ENCODE results near the gene TRIM27. TPM values are rescaled to one million over a fixed set of nuclear protein-coding genes. Genes with fewer than 3 reads are reported as not detected.

Gene TRIM27
- total RNA-seq, 1 experiment from 2014 or later, result 47.6 TPM

GRCh38 chr6:28948782-28949486 lies 25.1 kb upstream of the TRIM27 start:
- TSS peak; percentile 95 for BruUV-seq (replicated peaks)
- Mint-ChIP-seq H3K4me1 (ENCODE audit: low read depth, unreplicated experiment) (peaks cover 42% of the 10 kb centered on the region), H3K36me3 (ENCODE audit: insufficient read depth, unreplicated experiment) (peaks cover 59% of the 10 kb centered on the region), H3K4me3 (ENCODE audit: unreplicated experiment) (no peak overlapping the region), H3K27ac (ENCODE audit: unreplicated experiment) (peak overlapping the region; percentile 37), H3K27me3 (ENCODE audit: insufficient read depth, unreplicated experiment) (peaks cover 3% of the 10 kb centered on the region), H3K9me3 (ENCODE audit: unreplicated experiment) (no peaks in the 10 kb centered on the region)
- H3K4me1 ChIP-seq, result peaks cover 23% of the 10 kb centered on the region
- intact Hi-C loops (cut with micrococcal nuclease; ENCODE audit: unreplicated experiment), result loop anchor here (1.0 kb wide), 1 partner anchor 32 kb away; no protein-coding TSS in a partner anchor
- no peak overlapping the region for H3K4me3 ChIP-seq (ENCODE audit: low read depth, low read length)
- CTCF ChIA-PET, result no interaction called here
- H3K36me3 ChIP-seq (ENCODE audit: control insufficient read depth, insufficient read depth, low read length), result no peaks in the 10 kb centered on the region; the same call in 1 of the 2 replicates
- TF ChIP-seq CTCF (IDR thresholded peaks at IDR 0.05; ENCODE audit: insufficient read depth in 1 of 2, low read depth in 1 of 2, low read length in 1 of 2, severe bottlenecking in 1 of 2, unreplicated experiment in 1 of 2), result no peak
- H3K27me3 ChIP-seq (replicated peaks; ENCODE audit: control insufficient read depth, insufficient read depth, low read length), result no peaks in the 10 kb centered on the region
- no peaks in the 10 kb centered on the region for H3K9me3 ChIP-seq
- no peak for DNase-seq
- POLR2A ChIA-PET, result interaction anchor here (0.7 kb wide), 1 partner anchor 1476 kb away, joined by 4 read pairs; the partner anchor contains the start of gene ZNF184

GRCh38 chr6:28947831-28948270 lies 24.1 kb upstream of the TRIM27 start:
- intact Hi-C loops (cut with micrococcal nuclease; ENCODE audit: unreplicated experiment), result loop anchor here (1.0 kb wide), 1 partner anchor 33 kb away; no protein-coding TSS in a partner anchor
- DNase-seq, result peak; percentile 69 to 85
- Histone ChIP-seq H3K36me3 (ENCODE audit: control insufficient read depth, insufficient read depth, low read length) (no peaks in the 10 kb centered on the region; the same call in 1 of the 2 replicates), H3K4me1 (peaks cover 23% of the 10 kb centered on the region), H3K4me3 (ENCODE audit: low read depth, low read length) (no peak overlapping the region), H3K27me3 (replicated peaks; ENCODE audit: control insufficient read depth, insufficient read depth, low read length) (no peaks in the 10 kb centered on the region), H3K9me3 (no peaks in the 10 kb centered on the region)
- Mint-ChIP-seq H3K4me3 (ENCODE audit: unreplicated experiment) (peak overlapping the region; percentile 36), H3K36me3 (ENCODE audit: insufficient read depth, unreplicated experiment) (peaks cover 55% of the 10 kb centered on the region), H3K27ac (ENCODE audit: unreplicated experiment) (peak overlapping the region; percentile 83), H3K9me3 (ENCODE audit: unreplicated experiment) (no peaks in the 10 kb centered on the region), H3K27me3 (ENCODE audit: insufficient read depth, unreplicated experiment) (peaks cover 3% of the 10 kb centered on the region), H3K4me1 (ENCODE audit: low read depth, unreplicated experiment) (peaks cover 43% of the 10 kb centered on the region)
- ChIA-PET POLR2A (interaction anchor here (0.7 to 1.0 kb wide), 2 partner anchors 24 to 69 kb away, joined by 3 to 4 read pairs; partner anchors contain the start of gene TRIM27), CTCF (interaction anchor here (0.6 kb wide), 1 partner anchor 36 kb away, joined by 3 read pairs; no protein-coding TSS in a partner anchor)
- BruUV-seq (replicated peaks), result no TSS peak
- TF ChIP-seq CTCF (IDR thresholded peaks at IDR 0.05; ENCODE audit: insufficient read depth in 1 of 2, low read depth in 1 of 2, low read length in 1 of 2, severe bottlenecking in 1 of 2, unreplicated experiment in 1 of 2), result no peak

GRCh38 chr6:28947067-28947765 lies 23.4 kb upstream of the TRIM27 start:
- POLR2A ChIA-PET, result interaction anchor here (1.0 kb wide), 1 partner anchor 23 kb away, joined by 4 read pairs; the partner anchor contains the start of gene TRIM27
- H3K4me3 ChIP-seq (ENCODE audit: low read depth, low read length), result no peak overlapping the region
- no peaks in the 10 kb centered on the region; the same call in 1 of the 2 replicates for H3K36me3 ChIP-seq (ENCODE audit: control insufficient read depth, insufficient read depth, low read length)
- no peak for TF ChIP-seq CTCF (IDR thresholded peaks at IDR 0.05; ENCODE audit: insufficient read depth in 1 of 2, low read depth in 1 of 2, low read length in 1 of 2, severe bottlenecking in 1 of 2, unreplicated experiment in 1 of 2)
- intact Hi-C loops (cut with micrococcal nuclease; ENCODE audit: unreplicated experiment), result no loop called here
- H3K9me3 ChIP-seq, result no peaks in the 10 kb centered on the region
- Mint-ChIP-seq H3K27ac (ENCODE audit: unreplicated experiment) (peak overlapping the region; percentile 83), H3K4me1 (ENCODE audit: low read depth, unreplicated experiment) (peaks cover 43% of the 10 kb centered on the region), H3K36me3 (ENCODE audit: insufficient read depth, unreplicated experiment) (peaks cover 49% of the 10 kb centered on the region), H3K27me3 (ENCODE audit: insufficient read depth, unreplicated experiment) (peaks cover 3% of the 10 kb centered on the region), H3K9me3 (ENCODE audit: unreplicated experiment) (no peaks in the 10 kb centered on the region), H3K4me3 (ENCODE audit: unreplicated experiment) (peak overlapping the region; percentile 36)
- H3K27me3 ChIP-seq (replicated peaks; ENCODE audit: control insufficient read depth, insufficient read depth, low read length), result no peaks in the 10 kb centered on the region
- BruUV-seq (replicated peaks), result no TSS peak
- DNase-seq, result no peak
- peaks cover 19% of the 10 kb centered on the region for H3K4me1 ChIP-seq
- CTCF ChIA-PET, result interaction anchor here (0.6 kb wide), 1 partner anchor 37 kb away, joined by 3 read pairs; no protein-coding TSS in a partner anchor
